Activated CD8-positive, alpha-beta memory T cell treated with anti-CD3 and anti-CD28 coated beads for 4 hours (primary cell): ENCODE data around the gene KIF6.
A peak's percentile ranks its signal among the peaks of the same experiment; 100 is the strongest.
"Not testable (repeated sequence)": the region's sequence is repeated elsewhere in the genome, so short reads cannot be mapped to it uniquely, and the experiment has no call there.

Experiments used
- DNase-seq, 2 donors: peaks; one replicate each; pipeline ENCODE4 v3.0.0-alpha.2; 2020; ENCODE audit warnings: low read depth in 2 of 2

Gene KIF6, protein sequence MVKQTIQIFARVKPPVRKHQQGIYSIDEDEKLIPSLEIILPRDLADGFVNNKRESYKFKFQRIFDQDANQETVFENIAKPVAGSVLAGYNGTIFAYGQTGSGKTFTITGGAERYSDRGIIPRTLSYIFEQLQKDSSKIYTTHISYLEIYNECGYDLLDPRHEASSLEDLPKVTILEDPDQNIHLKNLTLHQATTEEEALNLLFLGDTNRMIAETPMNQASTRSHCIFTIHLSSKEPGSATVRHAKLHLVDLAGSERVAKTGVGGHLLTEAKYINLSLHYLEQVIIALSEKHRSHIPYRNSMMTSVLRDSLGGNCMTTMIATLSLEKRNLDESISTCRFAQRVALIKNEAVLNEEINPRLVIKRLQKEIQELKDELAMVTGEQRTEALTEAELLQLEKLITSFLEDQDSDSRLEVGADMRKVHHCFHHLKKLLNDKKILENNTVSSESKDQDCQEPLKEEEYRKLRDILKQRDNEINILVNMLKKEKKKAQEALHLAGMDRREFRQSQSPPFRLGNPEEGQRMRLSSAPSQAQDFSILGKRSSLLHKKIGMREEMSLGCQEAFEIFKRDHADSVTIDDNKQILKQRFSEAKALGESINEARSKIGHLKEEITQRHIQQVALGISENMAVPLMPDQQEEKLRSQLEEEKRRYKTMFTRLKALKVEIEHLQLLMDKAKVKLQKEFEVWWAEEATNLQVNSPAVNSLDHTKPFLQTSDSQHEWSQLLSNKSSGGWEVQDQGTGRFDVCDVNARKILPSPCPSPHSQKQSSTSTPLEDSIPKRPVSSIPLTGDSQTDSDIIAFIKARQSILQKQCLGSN

GRCh38 chr6:39724787-39725631 lies at the start of gene KIF6:
KIF6 (minus strand) TSS chr6:39725408; CDS start chr6:39725310, 98 bp downstream.
- peak; percentile 52 to 58 for DNase-seq

DNA sequence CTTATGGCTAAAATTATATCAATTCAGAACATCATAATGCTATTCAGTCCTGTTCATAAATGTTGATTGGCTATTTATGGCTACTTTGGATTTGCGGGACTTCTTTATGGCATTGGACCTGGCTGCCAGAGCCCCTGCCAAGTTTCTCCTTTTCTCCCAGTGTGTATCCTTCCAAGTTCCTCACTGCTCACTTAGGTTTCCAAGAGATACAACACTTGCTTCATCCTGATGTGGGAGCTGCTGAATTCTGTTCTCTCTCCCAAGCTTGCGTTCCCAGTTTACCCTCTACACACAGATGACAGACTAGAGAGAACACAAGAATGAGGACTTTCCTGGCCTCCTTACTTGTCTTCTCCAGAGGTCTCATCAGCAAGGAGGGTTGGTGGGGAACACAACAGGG lies 48.6 kb upstream of the KIF6 start:
- DNase-seq, result no peak

DNA sequence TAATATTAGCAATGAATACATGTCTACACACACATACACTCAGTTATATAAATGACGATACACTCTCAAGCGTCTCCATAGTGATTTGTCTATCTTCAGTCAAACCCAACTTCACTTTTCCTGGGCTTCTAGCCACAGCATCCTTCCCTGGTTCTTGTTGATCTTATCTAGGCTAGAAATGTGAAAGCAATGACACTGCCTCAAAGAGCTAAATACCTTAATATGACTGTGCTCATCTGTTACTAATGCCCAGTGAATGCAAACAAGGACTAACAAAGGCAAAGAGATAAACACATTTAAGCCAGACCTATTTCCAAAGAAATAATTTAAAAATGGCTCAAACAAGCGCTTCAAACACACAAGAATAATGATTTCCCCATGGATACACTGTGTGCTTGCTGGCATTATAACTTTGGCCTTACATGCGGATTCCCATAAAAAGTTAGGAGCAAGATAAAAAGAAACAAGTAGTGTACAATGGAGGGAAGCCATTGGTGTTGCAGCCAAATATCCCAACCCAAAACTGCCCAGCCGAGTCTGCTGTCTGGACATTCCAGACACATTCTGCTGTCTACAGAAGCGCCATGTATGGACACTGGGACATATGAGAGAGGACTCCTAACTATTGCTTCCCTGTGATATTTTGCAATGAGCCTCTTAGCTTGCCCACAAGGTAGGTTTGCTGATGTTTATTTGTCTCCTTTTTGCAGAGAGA lies 47.5 kb upstream of the KIF6 start:
- no peak for DNase-seq

DNA sequence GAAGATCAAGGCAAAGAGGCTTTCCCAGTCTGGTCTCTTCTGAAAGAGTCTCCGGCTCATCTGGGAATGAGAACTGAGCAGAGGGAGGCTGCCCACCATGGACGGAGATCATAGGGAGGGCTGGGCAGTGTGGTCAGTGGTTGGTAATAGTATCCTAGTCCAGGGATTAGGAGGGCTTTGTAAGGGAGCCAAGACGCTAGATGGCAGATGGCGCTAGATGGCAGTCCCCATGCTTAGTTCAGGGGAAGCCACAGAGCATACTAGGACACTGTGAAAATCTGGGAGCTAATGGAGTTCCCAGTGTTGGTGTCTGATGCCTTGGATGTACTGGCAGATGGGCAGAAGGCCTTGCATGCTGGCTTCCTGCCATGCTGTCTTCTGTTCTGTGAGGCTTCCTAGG lies 45.2 kb upstream of the KIF6 start:
- no peak for DNase-seq

- no peak for DNase-seq
Measured at GRCh38 chr6:39769012-39769411, 43.8 kb upstream of the KIF6 start.

DNA sequence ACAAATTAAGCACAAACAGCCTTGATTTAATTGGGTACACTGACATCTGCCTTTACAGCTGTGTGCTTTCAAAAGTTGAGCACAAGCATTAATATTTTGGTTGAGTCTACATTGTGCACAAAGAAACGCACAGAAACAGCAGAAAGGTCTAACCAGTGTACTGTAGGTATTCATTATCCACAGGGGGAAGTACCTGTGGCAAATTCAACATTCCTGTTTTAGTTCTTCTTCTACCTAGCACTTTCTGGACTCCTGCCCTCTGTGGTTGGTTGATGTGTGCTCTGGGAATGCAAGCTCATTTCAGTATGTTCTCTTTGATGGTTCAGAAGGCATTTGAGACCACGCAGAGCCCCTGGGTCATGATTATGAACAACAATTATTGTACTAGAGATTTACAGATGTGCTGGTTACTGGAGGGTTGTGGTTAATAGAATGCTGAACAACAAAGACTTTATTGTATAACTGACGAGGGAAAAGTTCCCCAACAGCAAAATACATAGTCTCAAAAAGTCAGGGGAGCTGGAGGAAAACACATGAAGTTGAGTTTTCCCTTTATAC lies 40.4 kb upstream of the KIF6 start:
- DNase-seq, result no peak

GRCh38 chr6:39760226-39760952 lies 35.2 kb upstream of the KIF6 start:
- DNase-seq, result no peak

GRCh38 chr6:39758905-39759605 lies 33.8 kb upstream of the KIF6 start:
- DNase-seq, result no peak

DNA sequence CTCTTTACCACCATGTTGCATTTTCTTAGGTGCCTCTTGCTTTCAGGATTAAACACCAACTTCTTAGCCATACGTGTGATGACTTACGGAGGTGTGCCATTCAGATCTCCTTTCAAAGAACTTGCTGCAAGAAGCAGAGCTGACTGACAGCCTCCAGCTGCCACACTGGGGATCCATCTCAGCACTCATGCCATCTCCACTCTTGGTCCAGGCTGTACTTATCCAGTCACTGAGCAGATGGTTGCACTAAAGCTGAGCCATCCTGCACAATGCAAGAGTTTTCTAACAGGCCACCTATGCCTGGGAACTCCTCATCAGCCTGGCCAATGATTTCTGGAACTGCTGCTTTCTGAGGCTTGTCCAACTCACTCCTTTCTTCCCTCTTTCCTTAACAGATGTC lies 31.4 kb upstream of the KIF6 start:
- no peak for DNase-seq

DNA sequence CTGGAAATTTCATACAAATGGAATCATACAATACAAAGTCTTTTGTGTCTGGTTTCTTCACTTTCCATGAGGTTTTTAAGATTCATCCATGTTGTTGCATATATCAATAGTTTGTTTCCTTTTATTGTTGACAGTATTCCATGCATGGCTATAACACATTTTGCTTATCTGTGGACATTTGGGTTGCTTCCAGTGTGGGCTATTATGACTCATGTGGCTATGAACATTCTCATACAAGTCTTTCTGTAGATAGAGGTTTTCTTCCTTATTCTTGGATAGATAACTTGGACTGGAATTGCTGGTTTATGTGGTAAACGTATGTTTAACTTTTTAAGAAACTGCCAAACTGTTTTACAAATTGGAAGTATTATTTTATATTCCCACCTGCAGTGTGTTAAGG lies 30.0 kb upstream of the KIF6 start:
- no peak for DNase-seq

DNA sequence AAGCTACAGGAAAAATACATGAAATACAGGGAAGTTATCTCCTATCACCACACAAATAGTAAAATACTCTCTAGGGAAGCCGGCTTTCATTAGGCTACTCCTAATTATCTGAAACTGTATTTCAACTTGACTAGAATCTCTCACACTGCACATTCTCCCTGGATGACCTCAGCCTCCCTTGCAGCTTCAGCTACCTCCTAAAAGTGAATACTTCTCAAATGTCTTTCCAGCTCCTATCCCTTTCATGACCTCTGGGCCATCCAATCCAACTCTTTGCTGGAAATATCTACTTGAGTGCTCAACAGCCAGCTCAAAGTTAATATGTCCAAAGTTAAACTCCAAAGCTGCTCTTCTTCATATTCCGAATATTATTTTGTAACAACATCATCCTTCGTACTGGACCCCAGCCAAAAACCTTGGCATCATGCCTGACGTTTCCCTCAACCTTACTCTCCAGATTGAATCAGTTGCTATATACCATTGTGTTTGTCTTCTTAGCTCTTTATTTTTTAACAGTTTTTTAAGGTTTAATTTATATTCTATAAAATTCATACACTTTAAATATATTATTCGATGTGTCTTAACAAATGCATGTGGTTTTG lies 29.4 kb upstream of the KIF6 start:
- no peak for DNase-seq

DNA sequence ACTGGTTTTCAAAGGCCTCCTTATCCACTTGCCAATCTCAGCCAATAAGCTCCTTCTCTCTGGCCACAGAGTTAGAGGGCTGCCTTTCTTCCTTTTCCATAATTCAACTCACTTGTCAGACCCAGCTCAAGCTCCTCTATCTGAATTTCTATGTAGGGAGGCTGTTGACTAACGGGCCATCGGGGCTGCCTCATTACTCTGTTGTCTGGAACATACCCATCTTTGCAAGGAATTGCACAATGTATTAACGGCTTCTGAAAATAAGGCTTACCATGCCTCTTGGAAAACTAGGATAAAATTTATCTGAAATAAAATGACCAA lies 28.5 kb upstream of the KIF6 start:
- DNase-seq, result no peak

DNA sequence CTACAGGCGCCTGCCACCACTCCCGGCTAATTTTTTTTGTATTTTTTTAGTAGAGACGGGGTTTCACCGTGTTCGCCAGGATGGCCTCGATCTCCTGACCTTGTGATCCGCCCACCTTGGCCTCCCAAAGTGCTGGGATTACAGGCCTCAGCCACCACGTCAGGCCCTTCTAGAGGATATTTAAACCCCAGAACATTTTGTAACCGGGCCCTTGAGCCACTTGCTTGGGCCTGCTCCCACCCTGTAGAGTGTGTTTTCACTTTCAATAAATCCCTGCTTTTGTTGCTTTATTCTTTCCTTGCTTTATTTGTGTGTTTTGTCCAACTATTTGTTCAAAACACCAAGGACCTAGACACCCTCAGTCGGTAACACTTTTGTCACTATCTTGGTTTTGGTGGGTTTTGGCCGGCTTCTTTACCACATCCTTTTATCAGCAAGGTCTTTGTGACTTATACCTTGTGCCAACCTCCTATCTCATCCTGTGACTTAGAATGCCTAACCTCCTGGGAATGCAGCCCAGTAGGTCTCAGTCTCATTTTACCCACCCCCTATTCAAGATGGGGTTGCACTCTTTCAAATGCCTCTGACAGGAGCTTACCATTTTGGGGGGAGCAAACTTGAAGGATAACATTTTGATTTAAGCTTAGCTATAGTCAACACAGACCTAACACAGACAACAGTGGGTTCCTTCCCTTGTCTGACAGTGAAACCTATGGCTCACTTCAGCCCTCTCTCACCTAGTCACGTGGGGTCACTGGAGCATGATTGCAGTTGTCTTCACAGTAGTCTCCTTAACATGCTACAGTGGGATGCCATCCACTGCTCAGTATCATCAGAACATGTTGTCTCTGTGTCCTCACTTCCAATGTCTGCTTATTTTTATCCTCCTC lies 27.9 kb upstream of the KIF6 start:
- DNase-seq, result no peak

- DNase-seq, result no peak
Measured at GRCh38 chr6:39746795-39747194, 21.6 kb upstream of the KIF6 start.

- no peak for DNase-seq
Measured at GRCh38 chr6:39733704-39734103, 8.5 kb upstream of the KIF6 start.

DNA sequence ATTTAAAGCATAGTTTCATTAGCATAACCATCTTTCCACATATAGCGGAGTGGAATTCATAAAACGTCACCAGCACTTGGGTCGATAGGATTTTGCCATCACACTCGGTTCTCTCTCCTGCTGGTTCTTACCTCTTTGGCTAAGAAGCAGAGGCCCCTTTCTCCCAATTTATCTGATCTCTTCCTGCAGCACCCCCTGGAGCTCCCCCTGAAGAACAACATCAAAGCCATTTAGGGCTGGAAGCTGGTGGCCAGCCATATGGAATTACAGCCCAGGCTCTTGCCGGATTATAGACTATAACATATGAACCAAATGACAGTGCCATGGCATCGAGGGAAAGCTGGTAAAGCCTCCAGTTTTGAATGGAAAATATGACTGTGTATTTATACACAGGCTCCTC lies 6.4 kb upstream of the KIF6 start:
- DNase-seq, result no peak

GRCh38 chr6:39729945-39730344 lies 4.7 kb upstream of the KIF6 start:
- no peak for DNase-seq

DNA sequence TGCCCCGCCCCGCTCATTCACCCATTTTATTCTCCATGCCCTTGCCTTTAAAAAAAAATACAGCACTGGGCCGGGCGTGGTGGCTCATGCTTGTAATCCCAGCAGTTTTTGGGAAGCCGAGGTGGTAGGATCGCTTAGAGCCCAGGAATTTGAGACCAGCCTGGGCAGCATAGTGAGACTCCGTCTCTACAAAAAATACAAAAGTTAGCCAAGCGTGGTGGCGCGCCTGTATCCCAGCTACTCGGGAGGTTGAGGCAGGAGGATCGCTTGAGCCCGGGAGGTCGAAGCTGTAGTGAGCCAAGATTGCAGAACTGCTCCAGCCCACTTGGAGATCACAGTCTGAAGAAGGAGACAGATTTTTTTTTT lies 407 bp upstream of the KIF6 start:
- no peak for DNase-seq

GRCh38 chr6:39723350-39723749 lies 1.9 kb downstream of the KIF6 start:
- DNase-seq, result not testable (repeated sequence)
